Vagina (tissue), 2 donors: ENCODE results near the gene GPC1. TPM values are rescaled to one million over a fixed set of nuclear protein-coding genes. Genes with fewer than 3 reads are reported as not detected.

Experiments used
- DNase-seq, 2 donors: peaks; one replicate each; pipeline ENCODE4 v3.0.0-alpha.2; 2017; ENCODE audit errors: extremely low spot score in 2 of 2
- H3K27ac ChIP-seq: fragments of 200-600 bp; sonication (generic); one replicate; pipeline ENCODE4 v1.5.1; 2019
- H3K27me3 ChIP-seq: fragments of 200-600 bp; sonication (generic); one replicate; pipeline ENCODE4 v1.5.1; 2019
- H3K36me3 ChIP-seq, 2 donors: fragments of 200-600 bp; sonication (generic); one replicate each; pipeline ENCODE4 v1.5.1; 2017 to 2019
- H3K4me1 ChIP-seq: fragments of 200-600 bp; sonication (generic); one replicate; pipeline ENCODE4 v1.5.1; 2019
- H3K4me3 ChIP-seq, 2 donors: fragments of 200-600 bp; sonication (generic); 1 replicate in 1 of 2; 2 replicates in 1 of 2; pipeline ENCODE4 v1.5.1; 2016 to 2019
- H3K9me3 ChIP-seq: fragments of 200-600 bp; sonication (generic); one replicate; pipeline ENCODE4 v1.5.1; 2019
- POLR2A ChIP-seq, 2 donors: fragments of 450-650 bp; IDR thresholded peaks; one replicate each; pipeline ENCODE4 v1.6.1; 2017; ENCODE audit warnings: antibody characterized with exemption in 2 of 2, mild to moderate bottlenecking in 2 of 2, moderate library complexity in 2 of 2
- POLR2AphosphoS5 ChIP-seq, 2 donors: sonication (generic); formaldehyde crosslinking; IDR thresholded peaks; one replicate each; pipeline ENCODE4 v1.9.0; 2017; ENCODE audit warnings: antibody characterized with exemption in 2 of 2, mild to moderate bottlenecking in 2 of 2, low read depth in 1 of 2; ENCODE audit not compliant: insufficient read depth in 1 of 2
- intact Hi-C: fragments of 100-400 bp; cut with DNase I; formaldehyde crosslinking; loops from one replicate; pipeline ENCODE4 v1.15.1; 2023
- total RNA-seq: library from RNA; depleted of rRNA; stranded (reverse); fragments of >200 nt; gene quantifications from one replicate; pipeline ENCODE4 v1.2.3, GENCODE V29; 2016
- TF ChIP-seq, protein P1 (sequence below), 3 experiments: fragments of 450-650 bp in 2 of 3; fragments of 200-600 bp in 1 of 3; sonication (generic) in 1 of 3; IDR thresholded peaks; one replicate each; pipeline ENCODE4 v1.5.1; 2017 to 2019; ENCODE audit warnings: antibody characterized with exemption in 3 of 3, mild to moderate bottlenecking in 2 of 3, moderate library complexity in 2 of 3

The GPC1 gene
- total RNA-seq, 1 donor from 2014 or later, result 73.2 TPM

DNA sequence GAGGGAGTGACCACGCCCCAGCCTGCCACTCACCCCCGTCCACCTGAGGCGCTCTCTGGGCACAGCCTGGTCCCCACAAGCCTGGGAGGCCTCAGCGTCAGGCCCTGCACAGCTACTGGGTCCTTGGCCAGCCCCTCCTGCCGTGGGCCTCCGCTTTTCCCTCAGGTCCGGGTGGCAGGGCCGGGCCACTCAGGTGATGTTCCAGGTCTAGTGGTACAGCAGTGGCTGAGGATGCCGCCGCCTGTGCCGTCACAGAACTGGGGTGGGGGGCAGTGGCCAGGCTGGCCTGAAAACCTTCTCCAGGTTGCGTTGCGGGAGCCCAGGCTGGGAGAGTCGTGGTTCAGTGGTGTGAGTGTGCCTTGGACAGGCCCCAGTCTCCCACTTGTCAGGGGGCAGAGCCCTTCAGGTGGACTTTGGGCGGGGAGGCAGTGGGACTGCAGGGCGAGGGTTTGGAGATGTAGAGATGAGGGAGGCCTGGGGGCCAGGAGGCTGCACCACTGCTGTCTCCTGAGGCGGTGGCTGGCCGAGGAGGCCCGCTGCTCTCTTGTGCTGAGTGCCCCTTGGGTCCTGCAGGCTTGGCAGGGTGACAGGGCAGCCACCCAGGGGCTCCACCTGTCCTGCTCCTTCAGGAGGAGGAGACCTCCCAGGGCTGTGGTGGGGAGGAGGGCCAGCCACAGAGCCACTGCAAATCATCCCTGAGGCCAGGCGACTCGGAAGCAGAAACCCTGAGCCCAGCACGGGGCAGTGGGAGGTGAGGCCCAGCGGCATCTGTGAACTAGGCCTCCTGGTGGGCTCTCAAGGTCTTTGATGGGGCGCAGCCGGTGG is 7.6 kb downstream of the GPC1 start:
- Histone ChIP-seq H3K4me3 (no peak overlapping the region), H3K36me3 (no peaks in the 10 kb centered on the region), H3K27me3 (no peaks in the 10 kb centered on the region), H3K27ac (peak overlapping the region; percentile 2), H3K4me1 (peaks cover 84% of the 10 kb centered on the region), H3K9me3 (no peaks in the 10 kb centered on the region)
- intact Hi-C loops, result no loop called here
- TF ChIP-seq, protein P1, sequence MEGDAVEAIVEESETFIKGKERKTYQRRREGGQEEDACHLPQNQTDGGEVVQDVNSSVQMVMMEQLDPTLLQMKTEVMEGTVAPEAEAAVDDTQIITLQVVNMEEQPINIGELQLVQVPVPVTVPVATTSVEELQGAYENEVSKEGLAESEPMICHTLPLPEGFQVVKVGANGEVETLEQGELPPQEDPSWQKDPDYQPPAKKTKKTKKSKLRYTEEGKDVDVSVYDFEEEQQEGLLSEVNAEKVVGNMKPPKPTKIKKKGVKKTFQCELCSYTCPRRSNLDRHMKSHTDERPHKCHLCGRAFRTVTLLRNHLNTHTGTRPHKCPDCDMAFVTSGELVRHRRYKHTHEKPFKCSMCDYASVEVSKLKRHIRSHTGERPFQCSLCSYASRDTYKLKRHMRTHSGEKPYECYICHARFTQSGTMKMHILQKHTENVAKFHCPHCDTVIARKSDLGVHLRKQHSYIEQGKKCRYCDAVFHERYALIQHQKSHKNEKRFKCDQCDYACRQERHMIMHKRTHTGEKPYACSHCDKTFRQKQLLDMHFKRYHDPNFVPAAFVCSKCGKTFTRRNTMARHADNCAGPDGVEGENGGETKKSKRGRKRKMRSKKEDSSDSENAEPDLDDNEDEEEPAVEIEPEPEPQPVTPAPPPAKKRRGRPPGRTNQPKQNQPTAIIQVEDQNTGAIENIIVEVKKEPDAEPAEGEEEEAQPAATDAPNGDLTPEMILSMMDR (IDR thresholded peaks at IDR 0.05), result no peak
- TF ChIP-seq POLR2AphosphoS5 (IDR thresholded peaks at IDR 0.05; ENCODE audit: insufficient read depth in 1 of 2, low read depth in 1 of 2) (no peak), POLR2A (IDR thresholded peaks at IDR 0.05) (no peak)
- no peak for DNase-seq

DNA sequence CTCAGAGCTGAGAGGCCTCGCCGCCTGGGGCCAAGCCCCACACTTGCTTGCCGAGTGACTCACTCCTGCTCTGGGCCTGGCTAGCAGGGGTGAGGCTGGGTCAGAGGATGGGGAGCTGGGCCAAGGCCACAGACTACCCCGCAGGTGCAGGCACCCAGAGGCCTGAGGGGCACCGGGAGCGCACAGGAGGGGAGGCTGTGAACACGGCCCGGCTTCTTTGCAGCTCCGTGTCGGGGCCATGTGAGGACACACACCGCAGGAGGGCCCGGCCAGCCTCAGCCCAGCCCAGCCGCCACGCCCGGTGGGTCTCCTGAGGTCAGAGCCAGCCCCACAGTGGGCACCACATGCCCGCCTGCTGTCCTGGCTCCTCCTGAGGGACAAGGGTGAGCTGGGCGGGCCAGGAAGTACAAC is 8.4 kb downstream of the GPC1 start:
- Histone ChIP-seq H3K27ac (no peak overlapping the region), H3K4me3 (no peak overlapping the region), H3K27me3 (no peaks in the 10 kb centered on the region), H3K36me3 (no peaks in the 10 kb centered on the region), H3K9me3 (no peaks in the 10 kb centered on the region), H3K4me1 (peaks cover 83% of the 10 kb centered on the region)
- DNase-seq, result no peak
- TF ChIP-seq POLR2AphosphoS5 (IDR thresholded peaks at IDR 0.05; ENCODE audit: insufficient read depth in 1 of 2, low read depth in 1 of 2), result no peak
- TF ChIP-seq POLR2A (IDR thresholded peaks at IDR 0.05), result no peak
- TF ChIP-seq, protein P1 (IDR thresholded peaks at IDR 0.05), result no peak
- intact Hi-C loops, result no loop called here

DNA sequence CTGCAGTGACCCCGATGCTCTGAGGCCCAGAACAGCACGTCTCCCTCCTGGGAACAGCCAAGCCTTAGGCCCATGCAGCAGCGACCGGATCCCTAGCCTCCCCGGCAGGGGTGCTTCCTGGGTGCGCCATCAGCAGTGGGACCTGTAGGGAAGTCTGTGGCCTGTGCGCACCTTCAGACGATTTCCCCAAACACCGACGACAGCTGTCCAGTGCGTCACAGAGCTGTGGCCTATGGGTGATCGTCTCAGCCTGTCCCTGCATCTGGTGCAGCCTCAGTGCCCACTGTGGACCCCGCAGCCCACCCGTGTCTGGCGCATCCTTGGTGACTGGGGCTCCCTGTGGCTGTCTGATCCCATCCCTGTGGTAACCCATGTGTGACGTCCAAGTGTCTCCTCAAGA is 9.0 kb downstream of the GPC1 start:
- intact Hi-C loops, result no loop called here
- no peaks in the 10 kb centered on the region for H3K9me3 ChIP-seq
- H3K4me1 ChIP-seq, result peaks cover 82% of the 10 kb centered on the region

DNA sequence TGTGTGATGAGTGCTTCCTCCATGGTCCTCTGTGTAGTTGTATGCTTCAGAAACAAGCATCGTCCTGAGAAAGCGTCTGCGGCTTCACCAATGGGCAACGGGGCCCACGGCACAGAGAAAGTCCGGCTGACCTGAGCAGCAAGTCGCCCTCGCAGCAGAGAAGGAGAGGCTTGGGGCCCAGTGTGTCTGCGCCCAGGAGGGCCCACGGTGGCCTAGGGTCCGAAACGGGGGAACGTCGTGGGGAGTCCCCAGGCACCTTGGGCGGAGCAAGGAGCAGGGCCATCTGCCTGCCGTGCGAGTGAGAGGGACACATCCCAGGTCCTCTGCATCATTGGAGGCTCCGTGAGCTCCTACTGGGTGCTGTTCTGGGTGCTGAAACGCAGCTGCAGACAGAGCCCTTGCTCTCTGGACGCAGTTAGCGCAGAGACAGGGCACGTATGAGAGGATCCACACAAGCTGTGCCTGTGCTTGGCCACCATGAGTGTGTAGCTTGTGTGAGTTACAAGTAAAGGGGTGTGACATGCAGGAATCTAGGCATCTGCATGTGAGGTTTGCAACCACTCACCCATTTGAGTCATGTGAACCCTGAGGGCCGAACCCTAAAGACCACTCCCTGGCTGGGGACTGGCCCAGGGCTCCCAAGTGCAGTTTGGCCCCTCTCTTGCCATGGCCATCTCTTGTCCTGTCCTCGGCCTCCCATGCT is 10.6 kb downstream of the GPC1 start:
- peaks cover 84% of the 10 kb centered on the region for H3K4me1 ChIP-seq
- TF ChIP-seq, protein P1 (IDR thresholded peaks at IDR 0.05), result no peak
- TF ChIP-seq POLR2A (IDR thresholded peaks at IDR 0.05) (no peak), POLR2AphosphoS5 (IDR thresholded peaks at IDR 0.05; ENCODE audit: insufficient read depth in 1 of 2, low read depth in 1 of 2) (no peak)
- H3K27ac ChIP-seq, result no peak overlapping the region
- H3K27me3 ChIP-seq, result no peaks in the 10 kb centered on the region
- intact Hi-C loops, result no loop called here
- H3K9me3 ChIP-seq, result no peaks in the 10 kb centered on the region
- DNase-seq, result no peak
- H3K4me3 ChIP-seq, result no peak overlapping the region
- no peaks in the 10 kb centered on the region for H3K36me3 ChIP-seq

More for the DNA sequence above, 9.0 kb downstream of the GPC1 start:
- TF ChIP-seq, protein P1 (IDR thresholded peaks at IDR 0.05), result no peak
- no peak for TF ChIP-seq POLR2A (IDR thresholded peaks at IDR 0.05)
- no peak for TF ChIP-seq POLR2AphosphoS5 (IDR thresholded peaks at IDR 0.05; ENCODE audit: insufficient read depth in 1 of 2, low read depth in 1 of 2)
- Histone ChIP-seq H3K36me3 (no peaks in the 10 kb centered on the region), H3K27me3 (no peaks in the 10 kb centered on the region), H3K4me3 (no peak overlapping the region), H3K27ac (no peak overlapping the region)
- DNase-seq, result no peak
